Osteocyte (in vitro differentiated cells): Measurements from ENCODE around the gene DUSP22. TPM values are rescaled to one million over a fixed set of nuclear protein-coding genes. Genes with fewer than 3 reads are reported as not detected.

Source experiments
- DNase-seq: peaks from one replicate; pipeline ENCODE4 v3.0.0; 2021; ENCODE audit warnings: mixed read lengths; ENCODE audit not compliant: unreplicated experiment; ENCODE audit errors: extremely low spot score
- H3K27ac Mint-ChIP-seq: one replicate; pipeline ENCODE4 v1.8.0; 2021; ENCODE audit warnings: mild to moderate bottlenecking, mixed read lengths; ENCODE audit not compliant: unreplicated experiment
- H3K27me3 Mint-ChIP-seq: one replicate; pipeline ENCODE4 v1.8.0; 2021; ENCODE audit warnings: mixed read lengths; ENCODE audit not compliant: unreplicated experiment
- H3K36me3 Mint-ChIP-seq: one replicate; pipeline ENCODE4 v1.8.0; 2021; ENCODE audit warnings: mixed read lengths; ENCODE audit not compliant: unreplicated experiment
- H3K4me1 Mint-ChIP-seq: one replicate; pipeline ENCODE4 v1.8.0; 2021; ENCODE audit warnings: mixed read lengths; ENCODE audit not compliant: unreplicated experiment
- H3K4me3 Mint-ChIP-seq: one replicate; pipeline ENCODE4 v1.8.0; 2021; ENCODE audit warnings: mild to moderate bottlenecking, moderate library complexity, mixed read lengths; ENCODE audit not compliant: unreplicated experiment
- H3K9me3 Mint-ChIP-seq: one replicate; pipeline ENCODE4 v1.8.0; 2021; ENCODE audit warnings: mixed read lengths; ENCODE audit not compliant: unreplicated experiment
- CTCF ChIP-seq: fragments of 200-600 bp; sonication (generic); IDR thresholded peaks from 2 replicates; pipeline ENCODE4 v1.5.0; 2021; ENCODE audit warnings: antibody characterized with exemption, mild to moderate bottlenecking, moderate library complexity
- total RNA-seq: library from RNA; stranded (reverse); gene quantifications from 2 replicates; pipeline ENCODE4 v1.2.1, GENCODE V29; 2021

DUSP22 gene
- total RNA-seq, 1 donor from 2014 or later = 27.4 TPM

- no peak for TF ChIP-seq CTCF
- Mint-ChIP-seq H3K27me3 (no peaks in the 10 kb centered on the region), H3K9me3 (peaks cover 22% of the 10 kb centered on the region)
Measured at GRCh38 chr6:357261-357790, 65.0 kb downstream of the DUSP22 start.

GRCh38 chr6:357791-358341 is 65.6 kb downstream of the DUSP22 start:
- DNase-seq = no peak
- no peaks in the 10 kb centered on the region for H3K27me3 Mint-ChIP-seq
- no peaks in the 10 kb centered on the region for H3K36me3 Mint-ChIP-seq
- no peak overlapping the region for H3K4me3 Mint-ChIP-seq
- peaks cover 27% of the 10 kb centered on the region for H3K9me3 Mint-ChIP-seq
- TF ChIP-seq CTCF = no peak
- no peaks in the 10 kb centered on the region for H3K4me1 Mint-ChIP-seq
- no peak overlapping the region for H3K27ac Mint-ChIP-seq

More at GRCh38 chr6:357261-357790, 65.0 kb downstream of the DUSP22 start:
- no peak overlapping the region for H3K4me3 Mint-ChIP-seq
- H3K4me1 Mint-ChIP-seq = no peaks in the 10 kb centered on the region
- DNase-seq = no peak
- H3K36me3 Mint-ChIP-seq = no peaks in the 10 kb centered on the region
- H3K27ac Mint-ChIP-seq = no peak overlapping the region

GRCh38 chr6:358432-358831 is 66.1 kb downstream of the DUSP22 start:
- Mint-ChIP-seq H3K9me3 (peaks cover 32% of the 10 kb centered on the region), H3K4me1 (no peaks in the 10 kb centered on the region), H3K36me3 (no peaks in the 10 kb centered on the region), H3K27ac (no peak overlapping the region), H3K4me3 (no peak overlapping the region), H3K27me3 (no peaks in the 10 kb centered on the region)
- no peak for TF ChIP-seq CTCF
- no peak for DNase-seq

DNA sequence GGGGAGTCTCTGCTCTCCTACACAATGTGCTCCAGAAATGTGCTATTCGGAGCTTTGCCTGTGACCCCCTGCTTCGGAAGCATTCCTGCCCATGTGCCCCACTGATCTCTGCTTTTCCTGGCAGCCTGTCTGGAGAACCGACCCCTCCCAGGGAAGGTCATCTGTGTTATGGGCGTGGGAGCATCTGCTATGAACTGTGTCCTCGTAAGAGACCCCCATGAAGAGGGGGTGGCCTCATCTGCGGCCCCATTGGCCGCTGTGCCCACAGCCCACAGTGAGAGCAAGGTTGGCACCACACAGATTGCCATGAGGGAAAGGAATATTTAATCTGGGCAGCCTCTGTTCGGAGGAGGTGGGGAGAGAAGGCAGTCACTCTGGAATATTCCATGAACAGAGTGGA is 66.6 kb downstream of the DUSP22 start:
- no peaks in the 10 kb centered on the region for H3K4me1 Mint-ChIP-seq
- DNase-seq = no peak

More for the DNA sequence above, 66.6 kb downstream of the DUSP22 start:
- Mint-ChIP-seq H3K27ac (no peak overlapping the region), H3K36me3 (no peaks in the 10 kb centered on the region), H3K4me3 (no peak overlapping the region), H3K27me3 (no peaks in the 10 kb centered on the region), H3K9me3 (peaks cover 36% of the 10 kb centered on the region)
- no peak for TF ChIP-seq CTCF
